CD8-positive, alpha-beta memory T cell (primary cell): ENCODE data around the gene VCL. TPM values are rescaled to one million over a fixed set of nuclear protein-coding genes. Genes with fewer than 3 reads are reported as not detected.

Source experiments
- CTCF ChIA-PET: fragments of 350-600 bp; sonication (Branson Sonifier 250); formaldehyde crosslinking; loops from one replicate; lab custom pipeline; 2021; ENCODE audit warnings: antibody characterized with exemption; lab: Charles Lee
- POLR2A ChIA-PET: fragments of 350-600 bp; sonication (Branson Sonifier 250); formaldehyde crosslinking; loops from one replicate; lab custom pipeline; 2021; ENCODE audit warnings: antibody characterized with exemption; lab: Charles Lee
- DNase-seq, 5 donors: peaks; one replicate each; pipeline versions ENCODE4 v3.0.0 to v3.0.0-alpha.2; 2020 to 2022; ENCODE audit warnings: mixed read lengths in 1 of 5
- H3K27ac ChIP-seq: one replicate; pipeline ENCODE4 v1.7.0; 2013; ENCODE audit warnings: low read depth, mild to moderate bottlenecking, low read length, moderate library complexity
- H3K27me3 ChIP-seq: 2 replicates; pipeline ENCODE4 v1.7.0; 2013; ENCODE audit warnings: low read length, mild to moderate bottlenecking; ENCODE audit not compliant: insufficient read depth, poor library complexity, severe bottlenecking
- H3K36me3 ChIP-seq: 2 replicates; pipeline ENCODE4 v1.7.0; 2013; ENCODE audit warnings: mild to moderate bottlenecking, low read length, moderate library complexity; ENCODE audit not compliant: insufficient read depth
- H3K4me1 ChIP-seq: 2 replicates; pipeline ENCODE4 v1.7.0; 2013; ENCODE audit warnings: mild to moderate bottlenecking, low read length, moderate library complexity; ENCODE audit not compliant: insufficient read depth
- H3K4me3 ChIP-seq: 2 replicates; pipeline ENCODE4 v1.7.0; 2013; ENCODE audit warnings: mild to moderate bottlenecking, low read length
- H3K9me3 ChIP-seq: 2 replicates; pipeline ENCODE4 v1.7.0; 2013; ENCODE audit warnings: mild to moderate bottlenecking, low read length
- H3K27ac Mint-ChIP-seq, 8 donors: one replicate each; pipeline ENCODE4 v1.8.0; 2020 to 2021; ENCODE audit warnings: mixed read lengths in 8 of 8, mild to moderate bottlenecking in 6 of 8, inconsistent platforms in 3 of 8, moderate library complexity in 3 of 8
- H3K27me3 Mint-ChIP-seq, 2 donors: one replicate each; pipeline ENCODE4 v1.8.0; 2020 to 2021; ENCODE audit warnings: mixed read lengths in 2 of 2, mild to moderate bottlenecking in 1 of 2, moderate library complexity in 1 of 2
- H3K36me3 Mint-ChIP-seq, 3 donors: one replicate each; pipeline ENCODE4 v1.8.0; 2020 to 2021; ENCODE audit warnings: mixed read lengths in 3 of 3, inconsistent platforms in 1 of 3, mild to moderate bottlenecking in 1 of 3
- H3K4me1 Mint-ChIP-seq, 3 donors: one replicate each; pipeline ENCODE4 v1.8.0; 2020 to 2021; ENCODE audit warnings: mixed read lengths in 3 of 3, inconsistent platforms in 1 of 3, mild to moderate bottlenecking in 1 of 3
- H3K4me3 Mint-ChIP-seq, 7 donors: one replicate each; pipeline ENCODE4 v1.8.0; 2020 to 2021; ENCODE audit warnings: mixed read lengths in 7 of 7, mild to moderate bottlenecking in 6 of 7, moderate library complexity in 4 of 7, inconsistent platforms in 2 of 7
- H3K9me3 Mint-ChIP-seq, 5 donors: one replicate each; pipeline ENCODE4 v1.8.0; 2020 to 2022; ENCODE audit warnings: mixed read lengths in 5 of 5, mild to moderate bottlenecking in 3 of 5, moderate library complexity in 2 of 5, inconsistent platforms in 1 of 5
- polyA plus RNA-seq: library from polyadenylated mRNA; unstranded; fragments of 300-500 nt; fragmentation: Illumina TruSeq; gene quantifications from one replicate; pipeline ENCODE4 v1.2.3, GENCODE V29; 2021
- total RNA-seq, 2 experiments: library from RNA; stranded (reverse); gene quantifications; one replicate each; pipeline ENCODE4 v1.2.3, GENCODE V29; 2021

The VCL gene
- total and polyA plus RNA-seq, 3 experiments from 2014 or later = 30.6 to 43.7 (median 31.2) TPM

- no peaks in the 10 kb centered on the region for H3K27me3 Mint-ChIP-seq
- H3K4me3 Mint-ChIP-seq = no peak overlapping the region
- Histone ChIP-seq H3K9me3 (no peaks in the 10 kb centered on the region), H3K4me3 (no peak overlapping the region), H3K27ac (no peak overlapping the region), H3K4me1 (peaks cover 5% of the 10 kb centered on the region), H3K27me3 (no peaks in the 10 kb centered on the region), H3K36me3 (no peaks in the 10 kb centered on the region)
- no peak overlapping the region for H3K27ac Mint-ChIP-seq
- CTCF ChIA-PET = no interaction called here
- POLR2A ChIA-PET = interaction anchor here (0.6 kb wide), 1 partner anchor 866 kb away, joined by 4 read pairs; no protein-coding TSS in a partner anchor
- DNase-seq = no peak
- H3K36me3 Mint-ChIP-seq = peaks cover 0 to 9% (median 5%) of the 10 kb centered on the region in 3 donors
- H3K9me3 Mint-ChIP-seq = no peaks in the 10 kb centered on the region
- H3K4me1 Mint-ChIP-seq = peaks cover 10 to 27% (median 21%) of the 10 kb centered on the region in 3 donors
Measured at GRCh38 chr10:74160013-74160412, 162.1 kb downstream of the VCL start.

DNA sequence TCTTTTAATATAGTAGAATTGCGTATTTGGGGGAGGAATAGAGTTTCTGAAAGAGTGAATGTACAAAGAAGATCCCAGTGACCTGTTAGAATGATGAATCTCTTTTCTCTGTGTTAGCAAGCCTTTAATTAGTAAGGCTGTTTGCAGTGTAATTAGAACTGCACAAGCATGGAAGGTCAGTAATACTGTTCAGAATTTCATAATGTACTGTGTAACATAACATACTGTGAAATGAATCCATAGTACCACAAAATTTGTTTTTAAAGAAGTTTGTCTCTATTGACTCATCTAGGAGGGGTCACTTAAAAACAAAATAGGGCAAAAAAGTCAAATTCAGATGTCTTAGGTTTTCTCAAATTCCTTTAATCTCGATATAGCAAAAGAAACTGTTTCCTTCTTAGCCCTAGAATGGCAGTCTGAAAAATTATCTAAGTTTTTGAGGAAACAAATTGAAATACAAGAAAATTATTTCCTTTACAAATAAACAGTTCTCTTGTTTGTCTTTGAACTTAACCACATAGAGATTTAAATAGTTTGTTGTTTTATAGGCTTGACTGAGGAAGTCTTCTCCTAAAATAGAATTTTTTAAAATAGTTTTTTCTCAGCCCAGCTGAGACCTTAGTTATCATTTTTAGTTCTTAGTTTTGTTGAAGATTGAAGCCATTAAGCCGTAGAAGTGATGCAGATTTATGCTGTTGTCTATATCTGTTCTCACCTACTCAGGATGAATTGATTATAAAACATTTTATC lies 165.6 kb downstream of the VCL start:
- Histone ChIP-seq H3K36me3 (no peaks in the 10 kb centered on the region), H3K27ac (no peak overlapping the region), H3K4me3 (no peak overlapping the region), H3K27me3 (no peaks in the 10 kb centered on the region), H3K9me3 (no peaks in the 10 kb centered on the region), H3K4me1 (peaks cover 5% of the 10 kb centered on the region)
- POLR2A ChIA-PET = no interaction called here
- CTCF ChIA-PET = no interaction called here
- Mint-ChIP-seq H3K9me3 (no peaks in the 10 kb centered on the region), H3K27me3 (no peaks in the 10 kb centered on the region), H3K4me1 (peaks cover 10 to 23% (median 16%) of the 10 kb centered on the region in 3 donors), H3K4me3 (no peak overlapping the region), H3K36me3 (peaks cover 0 to 9% (median 4%) of the 10 kb centered on the region in 3 donors), H3K27ac (no peak overlapping the region)
- DNase-seq = no peak

GRCh38 chr10:74164716-74165529 lies 167.0 kb downstream of the VCL start:
- ChIA-PET POLR2A (interaction anchor here (1.0 kb wide), 1 partner anchor 14 kb away, joined by 4 read pairs; the partner anchor contains the start of gene AP3M1), CTCF (interaction anchor here (1.3 kb wide), 1 partner anchor 42 kb away, joined by 3 read pairs; no protein-coding TSS in a partner anchor)
- no peak overlapping the region for H3K4me3 Mint-ChIP-seq
- Histone ChIP-seq H3K4me1 (peaks cover 5% of the 10 kb centered on the region), H3K36me3 (no peaks in the 10 kb centered on the region), H3K27ac (no peak overlapping the region), H3K4me3 (no peak overlapping the region), H3K9me3 (no peaks in the 10 kb centered on the region), H3K27me3 (no peaks in the 10 kb centered on the region)
- H3K27ac Mint-ChIP-seq = no peak overlapping the region
- H3K9me3 Mint-ChIP-seq = no peaks in the 10 kb centered on the region
- no peaks in the 10 kb centered on the region for H3K27me3 Mint-ChIP-seq
- DNase-seq = no peak
- peaks cover 0 to 9% (median 4%) of the 10 kb centered on the region in 3 donors for H3K36me3 Mint-ChIP-seq
- peaks cover 10 to 23% (median 21%) of the 10 kb centered on the region in 3 donors for H3K4me1 Mint-ChIP-seq

- ChIA-PET CTCF (interaction anchor here (1.3 kb wide), 1 partner anchor 42 kb away, joined by 3 read pairs; no protein-coding TSS in a partner anchor), POLR2A (interaction anchor here (1.0 kb wide), 1 partner anchor 15 kb away, joined by 4 read pairs; the partner anchor contains the start of gene AP3M1)
- Mint-ChIP-seq H3K4me3 (no peak overlapping the region), H3K9me3 (no peaks in the 10 kb centered on the region), H3K27ac (no peak overlapping the region), H3K4me1 (peaks cover 10 to 23% (median 21%) of the 10 kb centered on the region in 3 donors), H3K36me3 (peaks cover 0 to 9% (median 4%) of the 10 kb centered on the region in 3 donors), H3K27me3 (no peaks in the 10 kb centered on the region)
- Histone ChIP-seq H3K27me3 (no peaks in the 10 kb centered on the region), H3K27ac (no peak overlapping the region), H3K4me1 (peaks cover 5% of the 10 kb centered on the region), H3K36me3 (no peaks in the 10 kb centered on the region), H3K4me3 (no peak overlapping the region), H3K9me3 (no peaks in the 10 kb centered on the region)
- no peak for DNase-seq
Measured at GRCh38 chr10:74165530-74165901, 167.6 kb downstream of the VCL start.

- Histone ChIP-seq H3K9me3 (no peaks in the 10 kb centered on the region), H3K36me3 (no peaks in the 10 kb centered on the region), H3K4me3 (no peak overlapping the region), H3K4me1 (peaks cover 5% of the 10 kb centered on the region), H3K27me3 (no peaks in the 10 kb centered on the region), H3K27ac (no peak overlapping the region)
- Mint-ChIP-seq H3K4me1 (peaks cover 11 to 21% (median 17%) of the 10 kb centered on the region in 3 donors), H3K27me3 (no peaks in the 10 kb centered on the region), H3K9me3 (no peaks in the 10 kb centered on the region), H3K36me3 (peaks cover 0 to 4% (median 3%) of the 10 kb centered on the region in 3 donors), H3K27ac (no peak overlapping the region), H3K4me3 (no peak overlapping the region)
- DNase-seq = no peak
- ChIA-PET POLR2A (no interaction called here), CTCF (no interaction called here)
Measured at GRCh38 chr10:74167443-74167842, 169.5 kb downstream of the VCL start.

Other genes starting within 250 kb of the VCL start
- 10 to 100 TPM; 35.8 to 37.2 TPM for gene CHCHD1, start 216.1 kb upstream of the VCL start, total RNA-seq
- gene CHCHD1, start 216.1 kb upstream of the VCL start, polyA plus RNA-seq = 52.6 TPM
- gene ZSWIM8, start 212.5 kb upstream of the VCL start, total RNA-seq = 10 to 100 TPM; 54.3 to 57.6 TPM
- 26.0 TPM for gene ZSWIM8, start 212.5 kb upstream of the VCL start, polyA plus RNA-seq
- gene NDST2, start 186.5 kb upstream of the VCL start, total RNA-seq = 10 to 100 TPM; 39.8 to 43.9 TPM
- 25.3 TPM for gene NDST2, start 186.5 kb upstream of the VCL start, polyA plus RNA-seq
- 10 to 100 TPM; 17.3 to 17.5 TPM for gene CAMK2G, start 123.6 kb upstream of the VCL start, total RNA-seq
- 8.1 TPM for gene CAMK2G, start 123.6 kb upstream of the VCL start, polyA plus RNA-seq
- 1 to 10 TPM; 1.2 to 1.6 TPM for gene PLAU, start 87.0 kb upstream of the VCL start, total RNA-seq
- not detected for gene PLAU, start 87.0 kb upstream of the VCL start, polyA plus RNA-seq
- gene AP3M1, start 152.7 kb downstream of the VCL start, total RNA-seq = 10 to 100 TPM; 59.7 to 62.1 TPM
- gene AP3M1, start 152.7 kb downstream of the VCL start, polyA plus RNA-seq = 34.5 TPM
- 10 to 100 TPM; 64.4 to 65.1 TPM for gene ADK, start 153.1 kb downstream of the VCL start, total RNA-seq
- 54.1 TPM for gene ADK, start 153.1 kb downstream of the VCL start, polyA plus RNA-seq